GM10248 (cell line): ENCODE measurements around the gene CYSTM1.

Experiments used
- CTCF ChIA-PET: fragments of 300-600 bp; sonication (Branson Sonifier 250); formaldehyde crosslinking; extraction: SDS; loops from one replicate; lab custom pipeline; 2021; ENCODE audit warnings: antibody characterized with exemption; lab: Yijun Ruan, JAX
- POLR2A ChIA-PET: fragments of 350-650 bp; sonication (Branson Sonifier 250); formaldehyde crosslinking; extraction: SDS; loops from one replicate; lab custom pipeline; 2020; ENCODE audit warnings: antibody characterized with exemption; lab: Yijun Ruan, JAX
- DNase-seq: peaks from one replicate; pipeline ENCODE4 v3.0.0; 2012; ENCODE audit errors: extremely low spot score
- CTCF ChIP-seq: IDR thresholded peaks from 2 replicates; pipeline ENCODE4 v1.5.1; 2012; ENCODE audit warnings: mild to moderate bottlenecking, low read depth; ENCODE audit errors: extremely low read depth, missing control alignments, control extremely low read depth

CYSTM1 gene

GRCh38 chr5:140162781-140163180, 12.2 kb upstream of the CYSTM1 start:
- POLR2A ChIA-PET = no interaction called here
- DNase-seq = no peak
- CTCF ChIA-PET = interaction anchor here (1.8 to 11.3 kb wide), 2 partner anchors 11 to 19 kb away, joined by 5 to 137 read pairs; partner anchors contain the start of gene CYSTM1
- no peak for TF ChIP-seq CTCF

- no peak for DNase-seq
- no peak for TF ChIP-seq CTCF
- ChIA-PET POLR2A (no interaction called here), CTCF (interaction anchor here (1.1 to 1.6 kb wide), 8 partner anchors 8 to 196 kb away, joined by 3 to 8 read pairs (median 4); no protein-coding TSS in a partner anchor)
Measured at GRCh38 chr5:140165101-140165922, 9.7 kb upstream of the CYSTM1 start.

- CTCF ChIA-PET = interaction anchor here (1.2 to 1.6 kb wide), 7 partner anchors 8 to 197 kb away, joined by 3 to 7 read pairs (median 4); partner anchors contain the start of gene CYSTM1
- no peak for TF ChIP-seq CTCF
- POLR2A ChIA-PET = no interaction called here
- DNase-seq = no peak
Measured at GRCh38 chr5:140165923-140166270, 9.1 kb upstream of the CYSTM1 start.

- ChIA-PET POLR2A (no interaction called here), CTCF (interaction anchor here (1.0 to 4.4 kb wide), 8 partner anchors 8 to 198 kb away, joined by 3 to 16 read pairs (median 4); partner anchors contain the start of gene CYSTM1)
- DNase-seq = no peak
- TF ChIP-seq CTCF = no peak
Measured at GRCh38 chr5:140166911-140167310, 8.1 kb upstream of the CYSTM1 start.

- ChIA-PET CTCF (interaction anchor here (1.2 to 4.4 kb wide), 7 partner anchors 10 to 199 kb away, joined by 4 to 16 read pairs (median 6); no protein-coding TSS in a partner anchor), POLR2A (no interaction called here)
- no peak for DNase-seq
- TF ChIP-seq CTCF = no peak
Measured at GRCh38 chr5:140168371-140168770, 6.6 kb upstream of the CYSTM1 start.

GRCh38 chr5:140169410-140169809, 5.6 kb upstream of the CYSTM1 start:
- ChIA-PET POLR2A (no interaction called here), CTCF (interaction anchor here (0.9 to 4.4 kb wide), 14 partner anchors 9 to 200 kb away, joined by 3 to 16 read pairs (median 5); no protein-coding TSS in a partner anchor)
- TF ChIP-seq CTCF = peak; percentile 9
- DNase-seq = no peak
